HK-2 (cell line): ENCODE data around the gene FOXP4.

Source experiments
- DNase-seq: peaks from one replicate; pipeline ENCODE4 v3.0.0-alpha.2; 2018; ENCODE audit not compliant: unreplicated experiment

The FOXP4 gene

DNA sequence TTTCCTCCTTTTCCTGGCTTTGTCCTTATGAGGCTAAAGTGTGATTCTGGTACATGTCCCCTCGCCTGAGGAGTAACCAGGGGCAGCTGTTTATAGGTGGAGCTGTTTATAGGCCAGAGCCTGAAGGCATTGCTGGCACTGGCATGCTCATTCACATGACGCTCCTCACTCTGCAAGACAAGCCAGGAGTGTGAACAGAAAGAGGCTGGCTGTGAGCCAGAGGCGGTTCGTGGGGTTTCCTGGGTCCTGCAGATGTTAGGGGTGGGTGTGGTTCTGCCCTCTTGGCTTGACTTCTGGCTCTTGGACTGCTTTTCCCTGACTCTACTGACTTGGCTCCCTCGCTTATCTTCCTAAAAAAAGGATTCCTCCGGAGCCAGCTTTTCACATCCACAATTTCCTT, 79.3 kb downstream of the FOXP4 start:
- DNase-seq, result no peak

DNA sequence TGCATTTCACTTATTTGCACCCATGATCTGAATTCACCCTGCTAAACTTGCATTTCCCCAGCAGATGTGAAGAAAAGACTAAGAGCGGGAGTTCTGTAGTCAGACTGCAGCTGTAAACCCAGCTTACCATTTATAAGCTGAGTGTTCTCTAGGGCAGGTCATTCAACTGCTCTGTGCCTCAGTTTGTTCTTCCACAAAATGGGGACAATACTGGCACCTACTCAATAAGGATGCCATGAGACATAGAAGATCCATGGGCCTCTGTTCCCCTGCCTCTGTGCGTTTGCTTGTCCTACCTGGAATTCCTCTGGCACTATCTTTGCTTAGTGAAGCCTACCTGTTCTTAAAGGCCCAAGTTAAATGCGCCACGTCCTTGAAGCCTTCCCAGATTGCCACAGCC, 79.8 kb downstream of the FOXP4 start:
- no peak for DNase-seq

DNA sequence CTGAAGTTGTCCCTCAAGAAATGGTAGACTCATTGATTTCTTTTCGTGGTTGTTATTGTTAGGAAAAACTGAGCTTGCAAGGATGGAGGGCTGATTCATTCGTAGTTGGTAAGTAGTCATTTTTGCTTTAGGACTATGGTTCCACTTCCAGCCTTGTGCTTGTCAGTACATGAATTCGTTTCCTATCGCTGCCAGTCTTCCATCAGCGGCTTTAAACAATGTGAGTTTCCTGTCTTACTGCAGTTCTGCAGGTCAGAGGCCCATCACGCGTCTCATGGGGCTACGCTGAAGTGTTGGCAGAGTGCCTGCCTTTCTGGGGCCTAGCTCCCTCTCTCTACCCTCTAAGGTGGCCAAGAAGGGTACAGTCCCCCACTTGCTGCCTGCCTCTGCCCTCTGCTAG, 80.7 kb downstream of the FOXP4 start:
- DNase-seq, result no peak

DNA sequence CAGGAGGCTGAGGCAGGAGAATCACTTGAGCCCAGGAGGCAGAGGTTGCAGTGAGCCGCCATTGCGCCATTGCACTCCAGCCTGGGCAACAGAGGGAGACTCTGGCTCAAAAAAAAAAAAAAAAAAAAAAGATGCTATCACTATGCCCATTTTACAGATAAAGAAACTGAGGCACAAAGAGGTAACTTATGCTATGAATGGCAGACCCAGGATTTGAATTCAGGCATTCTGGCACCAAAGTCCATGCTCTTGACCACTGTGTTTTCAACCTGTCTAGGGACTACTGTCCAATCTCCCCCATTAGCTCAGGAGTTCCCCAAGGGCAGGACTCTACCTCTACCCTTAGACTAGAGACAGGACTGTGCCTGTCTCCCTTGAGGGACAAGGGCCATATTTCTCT, 82.9 kb downstream of the FOXP4 start:
- DNase-seq, result no peak

DNA sequence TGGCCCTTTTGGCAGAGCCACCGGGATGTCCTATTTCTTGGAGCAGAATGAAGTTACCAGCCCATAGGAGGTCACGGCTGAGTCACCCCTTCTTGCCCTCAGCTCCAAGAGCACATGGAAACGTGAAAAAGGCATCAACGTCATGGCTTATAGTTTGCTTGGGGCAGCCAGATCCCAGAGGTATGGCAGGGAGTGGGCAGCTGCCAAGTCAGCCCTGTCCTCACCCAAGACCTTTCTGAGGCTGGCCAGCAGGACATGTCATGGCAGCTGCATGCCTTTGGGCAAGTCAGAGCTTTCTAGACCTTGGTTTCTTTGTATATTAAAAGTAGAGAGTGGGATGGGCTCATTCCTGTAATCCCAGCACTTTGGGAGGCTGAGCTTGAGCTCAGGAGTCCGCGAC, 83.9 kb downstream of the FOXP4 start:
- DNase-seq, result no peak

DNA sequence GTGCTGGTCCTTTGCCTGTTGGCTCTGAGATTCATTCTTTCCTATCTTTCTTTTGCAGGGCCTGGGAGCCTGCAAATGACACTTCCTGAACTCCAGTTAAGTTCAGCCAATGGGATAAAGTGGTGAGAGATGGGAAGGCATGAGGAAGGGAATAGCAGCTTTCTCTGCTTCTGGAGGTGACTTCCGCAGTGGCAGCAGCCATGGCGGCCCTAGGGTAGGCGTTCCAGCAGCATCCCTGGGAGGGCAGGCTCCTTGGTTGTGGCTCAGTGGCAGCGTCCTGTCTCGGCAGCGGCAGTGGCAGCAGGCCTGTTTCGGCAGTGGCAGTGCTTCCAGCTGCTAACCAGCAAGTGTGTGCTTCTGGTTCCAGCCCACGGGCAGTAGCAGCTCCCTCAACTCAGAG, 84.8 kb downstream of the FOXP4 start:
- no peak for DNase-seq

DNA sequence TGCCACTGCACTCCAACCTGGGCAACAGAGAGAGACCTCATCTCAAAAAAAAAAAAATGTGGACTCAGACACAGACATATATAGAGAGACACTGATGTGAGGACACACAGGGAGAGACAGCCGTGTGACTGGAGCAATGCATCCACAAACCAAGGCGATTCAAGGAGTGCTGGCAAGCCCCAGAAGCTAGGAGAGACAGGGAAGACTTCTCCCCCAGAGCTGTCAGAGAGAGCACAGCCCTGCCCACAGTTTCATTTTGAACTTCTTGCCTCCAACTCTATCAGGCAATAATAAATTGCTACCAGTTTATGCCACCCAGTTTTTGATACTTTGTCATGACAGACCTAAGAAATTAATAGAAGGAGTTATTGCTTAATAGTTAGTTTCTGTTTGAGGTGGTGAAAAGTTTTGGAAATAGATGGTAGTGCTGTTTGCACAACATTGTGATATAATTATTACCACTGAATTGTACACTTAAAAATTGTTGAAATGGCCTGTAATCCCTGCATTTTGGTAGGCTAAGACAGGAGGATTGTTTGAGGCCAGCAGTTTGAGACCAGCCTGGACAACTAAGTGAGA, 87.0 kb downstream of the FOXP4 start:
- no peak for DNase-seq

DNA sequence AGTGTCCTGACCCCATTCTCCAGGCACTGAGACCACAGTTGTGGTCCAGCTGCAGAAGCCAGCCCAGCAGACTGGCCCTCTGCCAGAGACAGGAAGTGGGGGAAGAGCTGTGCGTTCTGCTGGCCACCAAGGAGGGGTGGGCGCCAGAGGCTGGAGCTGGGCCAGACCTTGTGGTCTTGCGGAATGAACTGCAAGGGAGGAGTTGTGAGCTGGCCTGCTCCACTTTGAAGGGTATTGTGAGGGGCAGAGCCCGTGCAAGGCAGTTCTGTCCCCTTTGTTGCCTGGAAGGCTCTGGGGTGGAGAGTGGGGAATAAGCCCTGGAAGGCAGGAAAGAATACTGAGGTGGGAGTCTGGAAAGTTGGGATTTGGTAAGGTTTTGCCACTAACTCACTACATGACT, 88.5 kb downstream of the FOXP4 start:
- DNase-seq, result no peak

DNA sequence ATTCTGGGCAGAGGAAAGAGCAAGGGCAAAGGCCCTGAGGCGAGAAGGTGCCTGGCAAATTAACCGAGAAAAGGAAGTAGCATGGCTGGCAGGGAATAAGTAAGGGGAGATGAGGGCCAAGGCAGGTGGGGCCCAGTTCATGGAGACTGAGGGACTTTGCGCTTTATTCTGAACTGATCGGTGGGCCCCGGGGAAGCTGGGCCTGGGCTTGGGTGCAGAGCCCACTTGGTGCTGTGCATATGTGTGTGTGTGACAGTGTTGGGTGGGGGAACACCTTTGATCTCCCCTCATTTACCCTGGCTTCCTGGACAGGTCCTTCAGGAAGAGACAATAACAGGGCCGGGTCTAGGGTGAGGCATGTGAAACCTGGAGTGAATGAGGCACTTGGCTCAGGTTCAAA, 89.2 kb downstream of the FOXP4 start:
- DNase-seq, result no peak

DNA sequence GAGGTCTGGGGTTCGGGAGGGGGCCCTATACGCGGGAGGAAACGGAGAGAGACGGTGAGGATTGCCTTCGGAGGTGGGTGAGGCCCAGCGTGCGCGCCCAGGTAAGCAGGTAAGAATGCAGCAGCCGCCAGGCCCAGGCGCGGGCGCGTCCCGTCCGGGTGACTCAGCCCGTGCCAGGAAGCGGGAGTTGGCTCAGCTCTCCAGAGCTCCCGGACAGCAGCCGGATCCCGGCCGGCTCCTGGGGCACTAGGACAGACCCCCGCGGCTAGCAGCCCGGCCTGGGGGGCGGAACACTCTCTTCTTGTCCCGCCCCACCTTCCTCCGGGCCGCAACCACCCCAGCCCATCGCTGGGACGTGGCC, 90.6 kb downstream of the FOXP4 start:
- peak; percentile 56 for DNase-seq

DNA sequence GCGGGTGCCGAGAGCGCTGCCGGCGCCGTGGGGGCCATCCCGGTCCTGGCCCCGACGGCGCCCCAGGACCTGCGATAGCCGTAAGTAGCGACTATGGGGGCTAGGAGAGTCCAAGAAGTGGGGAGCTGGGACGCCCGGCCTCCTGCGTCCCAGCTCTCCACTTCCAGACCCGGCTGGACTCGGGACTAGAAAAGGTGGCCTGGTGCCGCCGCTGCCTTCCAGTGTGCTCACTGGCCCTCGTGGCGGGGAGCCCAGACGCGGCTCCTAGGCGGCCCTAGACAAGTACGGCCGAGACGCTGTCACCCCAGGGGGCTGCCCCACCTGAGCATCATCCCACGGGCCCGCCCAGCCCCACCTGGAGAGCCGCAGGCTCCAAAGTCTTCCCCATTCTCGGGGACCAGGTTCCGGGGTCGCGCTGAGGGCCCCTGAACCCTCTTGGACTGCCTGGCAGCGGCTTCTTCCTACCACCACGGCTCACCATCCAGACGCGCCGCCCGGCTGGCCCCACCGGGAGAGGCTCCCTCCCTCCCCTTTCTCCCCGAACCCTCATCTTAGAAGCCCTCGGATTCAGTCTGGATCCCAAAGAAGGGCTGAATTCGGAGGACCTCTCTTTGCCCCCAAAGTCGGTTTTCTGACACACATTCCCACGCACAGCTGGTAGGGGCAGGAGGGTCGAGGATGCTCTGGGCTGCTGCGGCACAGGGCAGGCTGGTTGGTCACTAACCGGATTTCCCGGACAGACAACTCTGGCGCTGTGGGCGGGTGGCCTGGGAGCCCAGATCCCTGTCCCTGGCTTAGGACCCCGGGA, 91.2 kb downstream of the FOXP4 start:
- DNase-seq, result no peak

DNA sequence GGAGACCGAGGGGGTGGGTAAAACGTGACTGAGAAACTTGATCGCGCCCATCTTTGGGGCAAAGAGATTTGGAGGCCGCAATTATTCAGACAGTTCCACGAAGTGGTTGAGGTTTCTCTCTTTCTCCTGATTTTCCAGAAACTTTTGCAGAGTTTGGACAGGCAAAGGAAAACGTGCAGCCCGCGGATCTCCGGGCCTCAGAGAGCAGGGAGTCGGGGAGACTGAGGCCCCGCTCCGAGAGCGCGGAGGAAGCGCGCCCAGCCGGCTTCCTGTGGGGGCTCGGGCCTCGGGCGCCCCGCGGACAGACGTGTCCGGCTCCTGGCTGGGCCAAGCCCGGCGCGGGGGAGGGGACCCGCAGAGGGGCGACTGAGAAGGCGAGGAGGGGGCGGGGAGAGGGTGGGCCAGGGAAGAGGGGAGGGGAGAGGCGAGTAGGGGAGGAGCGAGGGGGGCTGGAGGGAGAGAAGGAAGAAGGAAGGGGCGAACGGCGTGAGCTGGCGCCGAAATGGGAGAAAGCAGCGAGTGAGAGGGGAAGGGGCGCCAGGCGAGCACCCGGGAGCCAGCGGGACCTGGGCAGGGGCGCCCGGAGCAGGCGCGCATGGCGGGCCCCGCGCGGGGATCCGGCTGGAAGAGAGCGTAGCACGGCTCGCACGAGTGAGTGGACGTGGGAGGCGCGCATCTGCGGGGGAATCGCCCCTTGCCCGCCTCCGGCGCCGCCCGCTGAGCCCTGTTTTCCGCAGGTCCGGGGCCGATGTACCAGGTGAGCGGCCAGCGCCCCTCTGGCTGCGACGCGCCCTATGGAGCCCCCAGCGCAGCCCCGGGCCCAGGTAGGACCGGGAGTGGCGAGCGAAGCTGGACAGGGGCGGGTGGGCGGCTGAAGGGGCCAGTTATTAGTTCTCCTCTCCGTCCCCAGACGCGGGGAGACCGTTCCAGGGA, 92.1 kb downstream of the FOXP4 start, which contains the start of gene MDFI:
Gene MDFI (plus strand): TSS at position 467 of the 933 bp plus-strand sequence. CDS start 282 bp downstream, at position 749.
- DNase-seq, result no peak

DNA sequence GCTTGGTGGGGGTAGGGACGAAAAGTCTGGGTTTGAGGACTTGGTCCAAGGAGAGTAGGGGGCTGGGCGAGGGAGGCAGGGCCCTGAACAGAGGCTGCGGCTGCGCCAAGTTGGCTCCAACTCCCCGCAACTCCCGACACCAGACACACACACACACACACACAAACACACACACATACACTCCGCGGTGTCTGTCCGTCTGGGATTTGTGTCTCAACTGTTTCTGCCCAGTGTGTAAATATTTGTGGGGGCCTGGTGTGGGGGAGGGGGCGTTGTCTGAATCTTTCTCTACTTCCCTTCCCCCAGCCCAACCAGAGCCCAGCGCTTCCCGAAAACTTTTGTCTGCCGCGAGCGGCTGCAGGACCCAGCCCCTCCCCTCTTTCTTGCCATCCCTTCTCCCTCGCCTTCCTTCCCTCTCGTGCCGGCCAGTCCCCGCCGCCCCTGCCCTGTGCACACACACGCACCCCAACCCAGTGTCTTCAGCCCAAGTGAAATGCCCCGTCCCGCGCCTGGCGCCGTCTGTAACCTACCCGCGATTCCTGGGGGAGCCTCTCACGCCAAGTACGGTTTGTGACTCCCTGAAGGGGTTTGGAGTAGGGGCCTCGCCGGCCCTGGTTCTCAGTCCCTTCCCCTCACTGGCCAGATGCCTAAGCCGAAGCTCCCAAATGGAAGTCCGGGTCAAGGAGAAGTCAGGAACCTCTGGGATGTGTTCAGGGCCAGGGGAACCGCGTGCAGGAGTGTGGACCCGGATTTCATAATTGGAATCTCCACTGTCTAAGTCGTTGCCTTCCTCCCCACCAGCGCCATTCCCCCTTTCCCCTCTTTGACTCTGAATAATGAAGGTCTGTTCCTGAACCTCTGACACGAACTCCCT, 93.0 kb downstream of the FOXP4 start:
- DNase-seq, result no peak

DNA sequence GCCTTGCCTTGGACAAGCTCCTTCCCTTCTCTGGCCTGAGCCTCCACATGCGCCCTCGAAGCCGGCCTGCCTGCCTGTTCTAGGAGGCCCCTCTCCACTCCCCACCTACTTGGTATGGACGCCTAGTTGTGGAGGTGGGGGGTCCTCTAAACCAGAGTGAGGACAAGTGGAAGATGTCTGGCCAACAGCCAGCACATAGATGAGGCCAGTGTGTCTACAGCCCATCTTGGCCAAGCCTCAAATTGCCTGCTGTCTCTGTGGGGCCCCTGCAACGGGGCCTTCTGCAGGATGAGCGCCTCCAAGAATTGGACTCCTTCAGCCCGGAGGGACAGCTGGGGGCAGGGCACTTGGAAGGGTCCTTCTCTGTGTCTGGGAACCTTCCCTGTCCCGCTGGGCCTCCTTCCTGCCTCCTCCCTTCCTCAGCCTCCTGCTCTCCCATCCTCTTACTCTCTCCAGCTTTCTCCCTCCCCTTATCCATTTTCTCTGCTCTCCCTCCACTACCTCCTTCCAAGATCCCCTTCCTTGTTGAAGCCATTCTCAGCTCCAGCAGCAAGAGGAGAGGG, 93.7 kb downstream of the FOXP4 start:
- no peak for DNase-seq

DNA sequence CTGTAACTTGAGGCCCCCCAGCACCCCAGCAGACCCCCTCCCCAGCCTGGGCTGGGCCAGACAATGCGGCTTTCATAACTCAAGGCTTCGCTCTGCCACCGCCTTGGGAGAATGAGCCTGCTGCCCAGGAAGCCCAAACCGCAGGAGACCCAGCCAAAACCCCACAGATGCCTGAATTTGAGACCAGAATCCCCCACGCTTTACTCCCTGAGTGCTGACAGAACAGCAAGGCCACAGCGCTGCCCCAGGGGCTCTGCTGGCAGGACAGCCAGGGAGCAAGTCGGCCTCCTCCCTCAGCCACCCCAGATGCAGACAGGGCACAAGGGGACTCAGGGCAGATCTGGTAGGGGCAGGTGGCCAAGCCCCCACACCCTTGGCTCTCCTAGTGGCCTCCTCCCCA, 94.2 kb downstream of the FOXP4 start:
- DNase-seq, result no peak

DNA sequence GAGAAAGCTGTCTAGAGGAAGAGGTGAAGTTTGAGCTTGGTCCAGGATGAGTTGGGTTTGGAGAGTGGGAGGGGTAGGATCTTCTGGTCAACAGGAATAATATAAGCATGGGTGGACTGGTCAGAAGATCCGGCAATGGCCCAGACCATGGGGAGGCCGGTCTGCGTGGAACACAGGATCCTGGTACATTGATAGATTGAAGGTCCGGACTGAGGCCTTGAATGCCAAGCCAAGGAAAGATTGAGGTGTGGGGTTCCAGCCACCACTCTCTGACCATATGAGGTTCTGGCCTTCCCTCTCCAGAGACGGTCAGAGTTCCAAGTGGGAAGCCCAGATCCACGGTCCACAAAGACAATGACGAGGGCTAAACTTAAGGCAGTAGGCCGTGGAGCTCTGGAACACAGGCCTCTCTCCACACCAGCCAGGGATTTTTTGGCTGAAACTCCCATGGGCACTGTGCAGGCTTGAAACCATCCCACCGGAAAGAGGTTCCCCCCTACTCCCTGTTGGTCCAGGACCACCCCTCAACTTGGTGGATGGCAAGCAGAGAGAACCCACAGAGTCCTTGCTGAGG, 95.3 kb downstream of the FOXP4 start:
- DNase-seq, result no peak

DNA sequence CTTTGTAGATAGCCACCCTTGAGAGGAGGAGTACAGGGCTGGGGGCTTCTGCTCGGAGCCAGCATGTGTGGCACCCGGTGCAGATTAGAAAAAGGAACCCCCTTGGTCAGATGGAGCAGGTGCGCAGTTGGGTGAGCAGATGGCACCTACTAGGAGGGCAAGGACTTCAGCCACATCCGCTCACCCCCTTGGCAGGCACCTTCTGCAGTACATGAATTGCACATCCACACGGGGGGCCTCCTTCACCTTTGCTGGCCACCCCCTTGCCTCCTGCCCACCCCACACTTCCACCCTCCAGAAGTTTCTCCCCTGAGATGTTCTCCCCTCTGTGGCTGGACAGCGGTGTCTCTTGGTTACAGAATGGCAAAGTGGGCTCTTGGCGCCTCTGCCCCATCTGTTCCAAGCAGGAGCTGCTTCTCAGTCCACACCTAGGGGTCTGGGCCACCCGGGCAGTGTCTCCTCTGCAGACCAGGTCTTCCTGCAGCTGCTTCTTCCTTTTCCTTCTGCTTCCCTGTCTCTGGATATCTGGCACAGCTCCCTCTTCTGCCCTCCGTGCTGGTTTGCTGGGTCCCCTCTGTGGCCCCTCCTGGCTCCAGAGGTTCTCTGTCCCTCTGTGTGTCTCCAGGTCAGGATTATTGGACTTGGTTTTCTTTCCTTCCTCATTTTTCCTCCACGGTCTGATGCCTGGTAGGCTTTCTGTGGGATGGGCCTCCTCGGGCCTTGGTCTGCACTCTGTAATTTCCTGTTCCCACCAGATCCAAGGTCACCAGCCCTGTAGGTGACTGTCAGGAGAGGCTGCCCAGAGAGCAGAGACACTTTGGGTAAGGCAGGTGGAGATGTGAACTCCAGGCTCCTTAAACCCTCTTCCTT, 96.1 kb downstream of the FOXP4 start:
- no peak for DNase-seq

DNA sequence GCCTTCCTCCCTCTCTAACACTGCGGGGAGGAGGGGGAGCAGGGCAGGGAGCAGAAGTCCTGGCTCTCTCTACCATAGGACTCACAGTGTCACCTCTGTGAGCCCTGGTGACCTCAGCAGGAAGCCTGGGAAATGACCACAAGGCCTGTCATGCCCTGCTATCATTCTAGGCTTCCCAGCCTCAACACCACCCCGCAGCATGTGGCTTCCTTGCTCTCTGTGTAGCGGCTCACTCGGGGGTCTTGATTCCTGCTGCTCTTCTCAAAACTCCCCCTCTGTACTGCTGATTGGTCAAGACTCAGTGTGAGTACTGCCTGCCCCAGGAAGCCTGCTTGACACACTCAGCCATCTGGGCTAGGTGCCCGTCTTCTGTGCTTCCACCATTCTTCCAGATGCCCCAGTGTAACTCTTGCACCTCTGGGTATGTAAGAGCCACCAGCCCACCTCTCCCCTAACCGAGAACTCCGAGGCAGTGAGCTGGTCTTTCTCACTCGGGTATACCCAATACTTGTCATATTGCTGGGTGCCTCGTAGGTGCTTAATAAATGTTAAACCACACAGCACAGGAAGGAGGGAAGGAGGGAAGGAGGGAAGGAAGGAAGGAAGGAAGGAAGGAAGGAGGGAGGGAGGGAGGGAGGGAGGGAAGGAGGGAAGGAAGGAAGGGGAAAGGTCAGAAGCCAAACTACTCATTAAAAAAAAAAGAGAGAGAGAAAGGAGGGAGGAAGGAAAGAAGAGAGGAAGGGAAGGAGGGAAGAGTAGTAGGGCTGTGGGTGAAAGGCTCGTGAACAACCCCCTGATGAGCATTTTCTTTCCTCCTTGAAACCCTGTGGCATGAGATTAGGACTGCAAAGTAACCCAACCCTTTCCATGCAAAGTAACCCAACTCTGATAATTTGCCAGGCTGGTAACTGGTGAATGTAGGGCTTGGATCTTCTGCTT, 97.0 kb downstream of the FOXP4 start:
- DNase-seq, result no peak

DNA sequence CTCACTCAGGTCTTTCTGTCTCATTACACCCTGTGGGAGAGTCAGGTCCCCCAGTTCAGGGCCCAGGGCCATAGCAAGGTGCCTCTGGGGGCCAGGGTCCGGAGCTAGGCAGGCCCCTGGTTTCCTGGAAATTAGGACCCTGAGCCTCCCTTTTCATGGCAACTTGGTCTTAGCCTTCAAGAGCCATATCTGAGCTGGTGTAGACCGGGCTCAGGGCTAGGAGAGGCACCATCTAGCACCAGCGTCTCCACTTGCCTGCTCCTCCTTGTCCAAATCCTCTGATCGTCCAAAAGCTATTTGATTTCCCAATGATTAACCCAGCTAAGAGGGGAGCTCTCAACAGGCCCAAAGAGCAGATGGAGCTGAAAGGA, 97.7 kb downstream of the FOXP4 start:
- no peak for DNase-seq
